DOHH2 (cell line): ENCODE measurements around the gene SMIM15.

Experiments used
- EZH2phosphoT487 ChIP-seq: fragments of 200-600 bp; sonication (generic); IDR thresholded peaks from 2 replicates; pipeline ENCODE4 v1.6.1; 2017; ENCODE audit warnings: borderline replicate concordance, mild to moderate bottlenecking, antibody characterized with exemption, low read length, moderate library complexity, mixed read lengths
- TF ChIP-seq, protein P1 (sequence below): fragments of 200-600 bp; sonication (generic); IDR thresholded peaks from one replicate; pipeline ENCODE4 v1.5.1; 2014; ENCODE audit warnings: antibody characterized with exemption, mild to moderate bottlenecking, low read depth, low read length; ENCODE audit not compliant: poor library complexity, severe bottlenecking

DNA sequence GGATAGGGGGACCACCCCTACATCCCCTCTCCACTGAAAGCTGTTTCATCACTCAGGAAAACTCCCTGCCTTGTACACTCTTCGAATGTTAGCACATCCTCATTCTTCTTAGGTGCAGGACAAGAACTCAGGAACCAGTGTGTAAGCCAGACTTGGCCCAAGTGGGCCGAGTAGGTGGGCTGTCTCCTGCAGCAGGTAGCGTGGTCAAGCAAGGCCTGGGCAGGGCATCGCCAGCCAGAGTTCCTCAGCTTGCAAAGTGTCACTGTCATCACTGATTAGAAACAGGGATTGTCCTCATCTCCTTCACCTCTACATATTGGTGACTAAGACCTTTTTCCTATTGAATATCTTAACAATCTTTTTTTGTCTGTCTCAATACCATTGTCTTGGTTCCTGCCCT lies 22.3 kb downstream of the SMIM15 start:
- TF ChIP-seq, protein P1, sequence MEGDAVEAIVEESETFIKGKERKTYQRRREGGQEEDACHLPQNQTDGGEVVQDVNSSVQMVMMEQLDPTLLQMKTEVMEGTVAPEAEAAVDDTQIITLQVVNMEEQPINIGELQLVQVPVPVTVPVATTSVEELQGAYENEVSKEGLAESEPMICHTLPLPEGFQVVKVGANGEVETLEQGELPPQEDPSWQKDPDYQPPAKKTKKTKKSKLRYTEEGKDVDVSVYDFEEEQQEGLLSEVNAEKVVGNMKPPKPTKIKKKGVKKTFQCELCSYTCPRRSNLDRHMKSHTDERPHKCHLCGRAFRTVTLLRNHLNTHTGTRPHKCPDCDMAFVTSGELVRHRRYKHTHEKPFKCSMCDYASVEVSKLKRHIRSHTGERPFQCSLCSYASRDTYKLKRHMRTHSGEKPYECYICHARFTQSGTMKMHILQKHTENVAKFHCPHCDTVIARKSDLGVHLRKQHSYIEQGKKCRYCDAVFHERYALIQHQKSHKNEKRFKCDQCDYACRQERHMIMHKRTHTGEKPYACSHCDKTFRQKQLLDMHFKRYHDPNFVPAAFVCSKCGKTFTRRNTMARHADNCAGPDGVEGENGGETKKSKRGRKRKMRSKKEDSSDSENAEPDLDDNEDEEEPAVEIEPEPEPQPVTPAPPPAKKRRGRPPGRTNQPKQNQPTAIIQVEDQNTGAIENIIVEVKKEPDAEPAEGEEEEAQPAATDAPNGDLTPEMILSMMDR: no peak
- TF ChIP-seq EZH2phosphoT487: no peak
